Endothelial cell of umbilical vein (primary cell): ENCODE measurements around the gene SV2C. TPM values are rescaled to one million over a fixed set of nuclear protein-coding genes. Genes with fewer than 3 reads are reported as not detected.

ENCODE experiments used
- BruUV-seq: library from RNA; stranded (reverse); fragments of 400-500 nt; replicated peaks from 2 replicates; lab custom pipeline; 2021; lab: Mats Ljungman, UMichigan
- CTCF ChIA-PET: fragments of 300-600, 350-600 bp; sonication (Branson Sonifier 250); formaldehyde crosslinking; loops from one replicate; lab custom pipeline; 2021; ENCODE audit warnings: antibody characterized with exemption, inconsistent platforms; lab: Charles Lee
- POLR2A ChIA-PET: fragments of 300-600, 350-600 bp; sonication (Branson Sonifier 250); formaldehyde crosslinking; loops from one replicate; lab custom pipeline; 2021; ENCODE audit warnings: antibody characterized with exemption, inconsistent platforms; lab: Charles Lee
- DNase-seq: peaks from one replicate; pipeline ENCODE4 v3.0.0-alpha.2; 2011; ENCODE audit warnings: low read depth, low spot score
- FAIRE-seq: peaks from 2 replicates; lab custom pipeline; 2011; peaks lifted over from hg19 to GRCh38; lab: Jason Lieb, UNC
- H2AFZ ChIP-seq: 2 replicates; pipeline ENCODE4 v1.6.0; 2012; ENCODE audit warnings: low read depth, low read length, control low read depth, inconsistent platforms
- H3K27ac ChIP-seq: 2 replicates; pipeline ENCODE4 v1.5.1; 2011; ENCODE audit warnings: low read depth, mild to moderate bottlenecking, control low read depth, low read length, moderate library complexity; ENCODE audit not compliant: insufficient read depth
- H3K27me3 ChIP-seq, 2 experiments: 2 replicates each; pipeline versions ENCODE4 v1.6.0 to v1.6.1; 2011; ENCODE audit warnings: low read length in 2 of 2, mixed read lengths in 1 of 2; ENCODE audit not compliant: control insufficient read depth in 2 of 2, insufficient read depth in 2 of 2
- H3K36me3 ChIP-seq, 2 experiments: 2 replicates in 1 of 2; 3 replicates in 1 of 2; pipeline ENCODE4 v1.5.1; 2011; ENCODE audit warnings: low read length in 2 of 2, mild to moderate bottlenecking in 1 of 2, moderate library complexity in 1 of 2; ENCODE audit not compliant: control insufficient read depth in 2 of 2, insufficient read depth in 2 of 2; ENCODE audit errors: extremely low read depth in 1 of 2
- H3K4me1 ChIP-seq: 3 replicates; pipeline ENCODE4 v1.5.1; 2011; ENCODE audit warnings: mild to moderate bottlenecking, low read length; ENCODE audit not compliant: control insufficient read depth, insufficient read depth; ENCODE audit errors: extremely low read depth
- H3K4me2 ChIP-seq: 2 replicates; pipeline ENCODE4 v1.6.1; 2011; ENCODE audit warnings: low read length, control low read depth, mixed read lengths; ENCODE audit not compliant: insufficient read depth
- H3K4me3 ChIP-seq, 3 experiments: fragments of 200-600 bp in 1 of 3; sonication (generic), shearing (Covaris generic) in 1 of 3; replicated peaks in 1 of 3; 2 replicates each; pipeline ENCODE4 v1.5.1; 2011 to 2016; ENCODE audit warnings: control low read depth in 3 of 3, low read length in 3 of 3, mild to moderate bottlenecking in 2 of 3, inconsistent platforms in 1 of 3, low read depth in 1 of 3, moderate library complexity in 1 of 3; ENCODE audit not compliant: insufficient read depth in 1 of 3
- H3K79me2 ChIP-seq: 2 replicates; pipeline ENCODE4 v1.6.0; 2012; ENCODE audit warnings: low read length, inconsistent platforms; ENCODE audit not compliant: control insufficient read depth, insufficient read depth
- H3K9ac ChIP-seq: replicated peaks from 2 replicates; pipeline ENCODE3; 2011; ENCODE audit warnings: low read length, control low read depth; ENCODE audit not compliant: insufficient read depth; ENCODE audit errors: extremely low read depth
- H3K9me1 ChIP-seq: replicated peaks from 3 replicates; pipeline ENCODE4 v1.6.0; 2011; ENCODE audit warnings: mild to moderate bottlenecking, low read length; ENCODE audit not compliant: control insufficient read depth, insufficient read depth; ENCODE audit errors: extremely low read depth
- H3K9me3 ChIP-seq: replicated peaks from 2 replicates; pipeline ENCODE4 v1.5.1; 2012; ENCODE audit warnings: low read length, inconsistent platforms; ENCODE audit not compliant: control insufficient read depth, insufficient read depth
- H4K20me1 ChIP-seq: replicated peaks from 2 replicates; pipeline ENCODE3; 2011; ENCODE audit warnings: mild to moderate bottlenecking, low read length; ENCODE audit not compliant: control insufficient read depth, insufficient read depth; ENCODE audit errors: extremely low read depth
- JUN ChIP-seq: IDR thresholded peaks from 2 replicates; pipeline ENCODE4 v1.6.1; 2011; ENCODE audit warnings: borderline replicate concordance, low read depth; ENCODE audit not compliant: insufficient read length, insufficient read depth
- MYC ChIP-seq: IDR thresholded peaks from one replicate; pipeline ENCODE4 v1.6.1; 2011; ENCODE audit warnings: mild to moderate bottlenecking, low read depth, low read length
- POLR2A ChIP-seq: IDR thresholded peaks from 2 replicates; pipeline ENCODE4 v1.6.1; 2012; ENCODE audit warnings: low read depth, mild to moderate bottlenecking, control low read depth, low read length
- POLR2AphosphoS5 ChIP-seq: IDR thresholded peaks from 2 replicates; pipeline ENCODE4 v1.6.1; 2012; ENCODE audit warnings: low read depth, mild to moderate bottlenecking, control low read depth, low read length, moderate library complexity; ENCODE audit not compliant: insufficient read depth
- dilution Hi-C: fragments of 300-500 bp; cut with MboI; formaldehyde crosslinking; loops from one replicate; pipeline ENCODE4 v1.15.0; 2019; ENCODE audit warnings: low sequenced_read_pairs; ENCODE audit not compliant: extremely low pct_ligation_motif_present
- intact Hi-C: fragments of 100-400 bp; cut with micrococcal nuclease; formaldehyde crosslinking; loops from one replicate; pipeline ENCODE4 v1.10.0; 2022
- polyA plus RNA-seq, 4 experiments: library from polyadenylated mRNA; depleted of rRNA in 3 of 4; stranded (reverse) in 3 of 4; unstranded in 1 of 4; fragments of >200 nt; gene quantifications; 2 replicates each; pipeline versions ENCODE4 v1.2.1 to v1.2.3, GENCODE V29; 2011 to 2012; ENCODE audit warnings: missing spikeins in 1 of 4
- total RNA-seq: library from RNA; stranded (reverse); gene quantifications from 2 replicates; pipeline ENCODE4 v1.2.3, GENCODE V29; 2021
- TF ChIP-seq, protein P1 (sequence below), 2 donors: IDR thresholded peaks; 1 replicate in 1 of 2; 2 replicates in 1 of 2; pipeline ENCODE4 v1.5.1; 2011; ENCODE audit warnings: low read length in 2 of 2, mild to moderate bottlenecking in 2 of 2, moderate library complexity in 2 of 2, control low read depth in 1 of 2, inconsistent platforms in 1 of 2, low read depth in 1 of 2; ENCODE audit not compliant: insufficient read depth in 1 of 2; ENCODE audit errors: extremely low read depth in 1 of 2
- TF ChIP-seq, protein P2 (sequence below): IDR thresholded peaks from 2 replicates; pipeline ENCODE4 v1.6.1; 2011; ENCODE audit not compliant: insufficient read depth, insufficient read length

SV2C gene
- total and polyA plus RNA-seq, 2 donors (not counting 3 experiments of a cell fraction or from before 2014, with no cell fraction given), result not detected

DNA sequence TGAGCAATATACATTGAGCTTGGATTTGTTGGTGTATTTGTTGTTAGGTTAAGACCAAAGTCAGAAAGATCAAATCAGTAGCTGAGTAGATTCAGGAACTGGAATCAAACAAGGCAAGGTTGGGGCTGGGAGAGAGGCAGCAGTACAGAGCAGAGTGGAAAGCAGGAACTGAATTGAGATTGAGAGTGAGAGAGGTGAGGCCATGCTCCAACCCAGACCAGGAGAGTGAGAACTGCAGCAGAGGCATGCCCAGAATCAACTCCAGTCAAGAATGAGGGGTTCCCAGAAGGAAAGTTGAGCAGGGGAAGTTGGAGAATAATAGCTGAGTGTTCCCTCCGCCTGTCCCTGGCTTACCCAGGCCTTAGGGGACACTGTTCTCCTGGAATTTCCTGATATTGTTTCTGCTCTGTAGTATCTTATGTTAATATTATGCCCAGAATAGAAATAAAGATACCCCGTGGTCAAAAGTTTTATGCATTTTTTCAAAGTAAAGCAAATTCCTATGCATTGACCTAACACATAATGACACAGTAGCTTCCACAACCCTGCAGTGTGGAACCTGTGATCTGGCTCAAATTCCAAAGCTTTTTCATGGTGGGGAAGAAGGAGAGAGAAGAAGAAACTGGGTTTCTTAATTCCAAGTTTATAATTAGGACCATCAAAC lies 82.7 kb downstream of the SV2C start:
- no peak for FAIRE-seq

More for the DNA sequence above, 82.7 kb downstream of the SV2C start:
- ChIA-PET POLR2A (no interaction called here), CTCF (interaction anchor here (1.1 to 3.2 kb wide), 3 partner anchors 10 to 929 kb away, joined by 3 to 38 read pairs (median 4); partner anchors contain the start of gene ANKRD31)
- Histone ChIP-seq H3K4me1 (no peaks in the 10 kb centered on the region), H2AFZ (no peak overlapping the region), H3K4me2 (no peak overlapping the region), H3K27ac (no peak overlapping the region), H3K27me3 (peaks cover 1 to 2% of the 10 kb centered on the region in 2 experiments), H3K4me3 (no peak overlapping the region), H4K20me1 (no peaks in the 10 kb centered on the region), H3K36me3 (no peaks in the 10 kb centered on the region), H3K79me2 (no peaks in the 10 kb centered on the region), H3K9me3 (no peaks in the 10 kb centered on the region), H3K9ac (no peak overlapping the region), H3K9me1 (no peaks in the 10 kb centered on the region)
- TF ChIP-seq JUN (peak; percentile 36), POLR2A (no peak), POLR2AphosphoS5 (no peak), MYC (no peak)
- TF ChIP-seq, protein P1, sequence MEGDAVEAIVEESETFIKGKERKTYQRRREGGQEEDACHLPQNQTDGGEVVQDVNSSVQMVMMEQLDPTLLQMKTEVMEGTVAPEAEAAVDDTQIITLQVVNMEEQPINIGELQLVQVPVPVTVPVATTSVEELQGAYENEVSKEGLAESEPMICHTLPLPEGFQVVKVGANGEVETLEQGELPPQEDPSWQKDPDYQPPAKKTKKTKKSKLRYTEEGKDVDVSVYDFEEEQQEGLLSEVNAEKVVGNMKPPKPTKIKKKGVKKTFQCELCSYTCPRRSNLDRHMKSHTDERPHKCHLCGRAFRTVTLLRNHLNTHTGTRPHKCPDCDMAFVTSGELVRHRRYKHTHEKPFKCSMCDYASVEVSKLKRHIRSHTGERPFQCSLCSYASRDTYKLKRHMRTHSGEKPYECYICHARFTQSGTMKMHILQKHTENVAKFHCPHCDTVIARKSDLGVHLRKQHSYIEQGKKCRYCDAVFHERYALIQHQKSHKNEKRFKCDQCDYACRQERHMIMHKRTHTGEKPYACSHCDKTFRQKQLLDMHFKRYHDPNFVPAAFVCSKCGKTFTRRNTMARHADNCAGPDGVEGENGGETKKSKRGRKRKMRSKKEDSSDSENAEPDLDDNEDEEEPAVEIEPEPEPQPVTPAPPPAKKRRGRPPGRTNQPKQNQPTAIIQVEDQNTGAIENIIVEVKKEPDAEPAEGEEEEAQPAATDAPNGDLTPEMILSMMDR (IDR thresholded peaks at IDR 0.05; ENCODE audit: extremely low read depth in 1 of 2, insufficient read depth in 1 of 2, low read depth in 1 of 2, low read length in 2 of 2), result no peak
- TF ChIP-seq, protein P2, sequence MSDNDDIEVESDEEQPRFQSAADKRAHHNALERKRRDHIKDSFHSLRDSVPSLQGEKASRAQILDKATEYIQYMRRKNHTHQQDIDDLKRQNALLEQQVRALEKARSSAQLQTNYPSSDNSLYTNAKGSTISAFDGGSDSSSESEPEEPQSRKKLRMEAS, result no peak
- no TSS peak for BruUV-seq
- DNase-seq, result no peak
- dilution Hi-C loops, result no loop called here
- intact Hi-C loops, result loop anchor here (5.0 kb wide), 1 partner anchor 54 kb away; no protein-coding TSS in a partner anchor
